Esophagus muscularis mucosa (tissue), 4 donors: ENCODE measurements around the gene KCNE1. TPM values are rescaled to one million over a fixed set of nuclear protein-coding genes. Genes with fewer than 3 reads are reported as not detected.
A peak's percentile ranks its signal among the peaks of the same experiment; 100 is the strongest.

Experiments used
- DNase-seq: peaks from one replicate; pipeline ENCODE4 v3.0.0-alpha.2; 2017; ENCODE audit errors: extremely low spot score
- H3K27ac ChIP-seq, 4 donors: fragments of 200-600 bp; sonication (generic); replicated peaks in 1 of 4; 1 replicate in 3 of 4; 2 replicates in 1 of 4; pipeline ENCODE4 v1.5.1; 2016 to 2019; ENCODE audit warnings: mild to moderate bottlenecking in 1 of 4
- H3K27me3 ChIP-seq, 4 donors: fragments of 200-600 bp; sonication (generic); one replicate each; pipeline versions ENCODE4 v1.5.1 to v1.6.0; 2016 to 2019
- H3K36me3 ChIP-seq, 4 donors: fragments of 200-600 bp; sonication (generic); one replicate each; pipeline ENCODE4 v1.5.1; 2016 to 2019
- H3K4me1 ChIP-seq, 4 donors: fragments of 200-600 bp; sonication (generic); one replicate each; pipeline ENCODE4 v1.5.1; 2016 to 2019
- H3K4me3 ChIP-seq, 4 donors: fragments of 200-600 bp; sonication (generic); 1 replicate in 2 of 4; 2 replicates in 2 of 4; pipeline ENCODE4 v1.5.1; 2016 to 2019; ENCODE audit warnings: mild to moderate bottlenecking in 4 of 4, moderate library complexity in 1 of 4
- H3K9me3 ChIP-seq, 4 donors: fragments of 200-600 bp; sonication (generic); 1 replicate in 3 of 4; 2 replicates in 1 of 4; pipeline ENCODE4 v1.5.1; 2016 to 2019
- CTCF ChIP-seq, 3 experiments: fragments of 200-600 bp in 2 of 3; fragments of 450-650 bp in 1 of 3; sonication (generic) in 2 of 3; IDR thresholded peaks; one replicate each; pipeline ENCODE4 v1.5.1; 2017 to 2019; ENCODE audit warnings: antibody characterized with exemption in 3 of 3, mild to moderate bottlenecking in 2 of 3, moderate library complexity in 1 of 3
- EP300 ChIP-seq: sonication (generic); formaldehyde crosslinking; IDR thresholded peaks from one replicate; pipeline ENCODE4 v1.6.1; 2017; ENCODE audit warnings: antibody characterized with exemption
- POLR2A ChIP-seq: fragments of 450-650 bp; IDR thresholded peaks from one replicate; pipeline ENCODE4 v1.6.1; 2017; ENCODE audit warnings: antibody characterized with exemption, moderate library complexity, mild to moderate bottlenecking, low read depth
- POLR2AphosphoS5 ChIP-seq, 2 donors: sonication (generic); formaldehyde crosslinking; IDR thresholded peaks; one replicate each; pipeline ENCODE4 v1.6.1; 2017; ENCODE audit warnings: antibody characterized with exemption in 2 of 2
- WGBS: methylation state at CpG from one replicate; pipeline ENCODE4 v1.1.5; 2018; 5-methylcytosine and 5-hydroxymethylcytosine counted together
- intact Hi-C: fragments of 100-400 bp; cut with DNase I; formaldehyde crosslinking; loops from one replicate; pipeline ENCODE4 v1.15.1; 2023
- total RNA-seq, 4 donors: library from RNA; depleted of rRNA; stranded (reverse); fragments of >200 nt; gene quantifications; one replicate each; pipeline versions ENCODE4 v1.1.0 to v1.2.1, GENCODE V29; 2016

The KCNE1 gene
- total RNA-seq, 4 donors from 2014 or later, result 1.5 to 2.9 (median 2.2) TPM

GRCh38 chr21:34513129-34513675 lies 1.2 kb upstream of the KCNE1 start:
- Histone ChIP-seq H3K9me3 (no peaks in the 10 kb centered on the region), H3K27me3 (no peaks in the 10 kb centered on the region), H3K27ac (peak overlapping the region in 1 of 4 donors; percentile 40), H3K36me3 (peaks cover 0 to 26% (median 13%) of the 10 kb centered on the region in 4 donors), H3K4me3 (no peak overlapping the region), H3K4me1 (peaks cover 12 to 18% (median 15%) of the 10 kb centered on the region in 4 donors)
- no peak for DNase-seq
- TF ChIP-seq POLR2AphosphoS5 (IDR thresholded peaks at IDR 0.05), result peak in 1 of 2 donors; percentile 51
- no peak for TF ChIP-seq EP300
- WGBS, result 83% methylated on average over 2 of the region's 2 CpGs
- intact Hi-C loops, result no loop called here

- Histone ChIP-seq H3K36me3 (peaks cover 0 to 6% (median 0%) of the 10 kb centered on the region in 4 donors), H3K4me1 (peaks cover 12 to 18% (median 15%) of the 10 kb centered on the region in 4 donors), H3K27me3 (no peaks in the 10 kb centered on the region), H3K27ac (peak overlapping the region in 3 of 4 donors; percentile 17 to 65 (median 53)), H3K4me3 (peak overlapping the region; percentile 2 to 38 (median 10)), H3K9me3 (no peaks in the 10 kb centered on the region)
- no peak for DNase-seq
- intact Hi-C loops, result no loop called here
- 61% methylated on average over 5 of the region's 5 CpGs for WGBS
- no peak for TF ChIP-seq POLR2A
- TF ChIP-seq EP300, result no peak
- TF ChIP-seq POLR2AphosphoS5 (IDR thresholded peaks at IDR 0.05), result no peak
- TF ChIP-seq CTCF (IDR thresholded peaks at IDR 0.05), result no peak
These were observed 829 bp downstream of the KCNE1 start for GRCh38 chr21:34511181-34511580.

GRCh38 chr21:34510148-34511142 lies 1.6 kb downstream of the KCNE1 start:
- Histone ChIP-seq H3K4me3 (peak overlapping the region in 3 of 4 donors; percentile 2 to 38 (median 11)), H3K27ac (peak overlapping the region in 1 of 4 donors; percentile 12), H3K4me1 (peaks cover 12 to 18% (median 15%) of the 10 kb centered on the region in 4 donors), H3K9me3 (no peaks in the 10 kb centered on the region), H3K36me3 (no peaks in the 10 kb centered on the region), H3K27me3 (no peaks in the 10 kb centered on the region)
- peak in 1 of 2 donors; percentile 17 for TF ChIP-seq POLR2AphosphoS5 (IDR thresholded peaks at IDR 0.05)
- TF ChIP-seq EP300, result no peak
- no peak for TF ChIP-seq POLR2A
- TF ChIP-seq CTCF (IDR thresholded peaks at IDR 0.05), result peak; percentile 67 to 81 (median 80)
- 68% methylated on average over 10 of the region's 15 CpGs for WGBS
- intact Hi-C loops, result no loop called here
- DNase-seq, result no peak

- peak in 2 of 3 experiments; percentile 4 to 29 for TF ChIP-seq CTCF (IDR thresholded peaks at IDR 0.05)
- no peak for TF ChIP-seq POLR2A
- H3K27me3 ChIP-seq, result no peaks in the 10 kb centered on the region
- H3K36me3 ChIP-seq, result no peaks in the 10 kb centered on the region
- peaks cover 12 to 17% (median 14%) of the 10 kb centered on the region in 4 donors for H3K4me1 ChIP-seq
- no peak overlapping the region for H3K4me3 ChIP-seq
- H3K9me3 ChIP-seq, result no peaks in the 10 kb centered on the region
- H3K27ac ChIP-seq, result no peak overlapping the region
- DNase-seq, result no peak
- intact Hi-C loops, result no loop called here
- WGBS, result 86% methylated on average over 4 of the region's 4 CpGs
These were observed 2.9 kb downstream of the KCNE1 start for GRCh38 chr21:34509151-34509550.

GRCh38 chr21:34504595-34504994 lies 7.4 kb downstream of the KCNE1 start:
- Histone ChIP-seq H3K4me1 (no peaks in the 10 kb centered on the region), H3K27ac (no peak overlapping the region), H3K36me3 (no peaks in the 10 kb centered on the region), H3K4me3 (no peak overlapping the region), H3K27me3 (no peaks in the 10 kb centered on the region), H3K9me3 (no peaks in the 10 kb centered on the region)
- 87% methylated on average over 2 of the region's 2 CpGs for WGBS
- no peak for DNase-seq
- intact Hi-C loops, result no loop called here
- TF ChIP-seq EP300, result no peak
- TF ChIP-seq POLR2A, result no peak
- TF ChIP-seq POLR2AphosphoS5 (IDR thresholded peaks at IDR 0.05), result no peak
- TF ChIP-seq CTCF (IDR thresholded peaks at IDR 0.05), result no peak
